Smooth muscle cell (in vitro differentiated cells): ENCODE data around the gene DLG1. TPM values are rescaled to one million over a fixed set of nuclear protein-coding genes. Genes with fewer than 3 reads are reported as not detected.

Source experiments
- DNase-seq: peaks from one replicate; lab custom pipeline; 2025; ENCODE audit not compliant: unreplicated experiment; lab: John Stamatoyannopoulos, UW
- H2AFZ ChIP-seq: fragments of 200-600 bp; sonication (generic); 2 replicates; pipeline ENCODE4 v1.6.0; 2016; ENCODE audit warnings: antibody characterized with exemption, low read depth, mild to moderate bottlenecking
- H3F3A ChIP-seq: fragments of 200-600 bp; sonication (generic); 2 replicates; pipeline ENCODE4 v1.6.0; 2017; ENCODE audit warnings: antibody characterized with exemption, low read depth
- H3K27ac ChIP-seq: fragments of 200-600 bp; sonication (generic); 2 replicates; pipeline ENCODE4 v1.5.1; 2016; ENCODE audit warnings: low read depth, mild to moderate bottlenecking
- H3K27me3 ChIP-seq: fragments of 200-600 bp; sonication (generic); 2 replicates; pipeline ENCODE4 v1.6.1; 2016; ENCODE audit warnings: low read depth, mild to moderate bottlenecking
- H3K36me3 ChIP-seq: fragments of 200-600 bp; sonication (generic); 2 replicates; pipeline ENCODE4 v1.5.1; 2016; ENCODE audit warnings: low read depth
- H3K4me1 ChIP-seq: fragments of 200-600 bp; sonication (generic); 2 replicates; pipeline ENCODE4 v1.5.1; 2016; ENCODE audit warnings: low read depth
- H3K4me2 ChIP-seq: fragments of 200-600 bp; sonication (generic); 2 replicates; pipeline ENCODE4 v1.6.0; 2016; ENCODE audit warnings: mild to moderate bottlenecking
- H3K4me3 ChIP-seq: fragments of 200-600 bp; sonication (generic); 2 replicates; pipeline ENCODE4 v1.5.1; 2016; ENCODE audit warnings: mild to moderate bottlenecking
- H3K79me2 ChIP-seq: fragments of 200-600 bp; sonication (generic); 2 replicates; pipeline ENCODE4 v1.6.0; 2016; ENCODE audit warnings: low read depth, mild to moderate bottlenecking
- H3K9ac ChIP-seq: fragments of 200-600 bp; sonication (generic); 2 replicates; pipeline ENCODE4 v1.6.0; 2016; ENCODE audit warnings: low read depth
- H3K9me3 ChIP-seq: fragments of 200-600 bp; sonication (generic); replicated peaks from 2 replicates; pipeline ENCODE4 v1.5.1; 2016; ENCODE audit warnings: low read depth
- H4K20me1 ChIP-seq: fragments of 200-600 bp; sonication (generic); 2 replicates; pipeline ENCODE4 v1.6.0; 2016; ENCODE audit warnings: low read depth
- WGBS: methylation state at CpG from one replicate; pipeline ENCODE4 v1.1.7; 2016; ENCODE audit warnings: low lambda C conversion rate; 5-methylcytosine and 5-hydroxymethylcytosine counted together
- polyA plus RNA-seq: library from polyadenylated mRNA; unstranded; fragments of >200 nt; fragmentation: Nextera tagmentation; extraction: Ambion mirVana; gene quantifications from 2 replicates; pipeline ENCODE4 v1.2.1, GENCODE V29; 2016
- total RNA-seq: library from RNA; depleted of rRNA; stranded (reverse); fragments of >200 nt; gene quantifications from 2 replicates; pipeline ENCODE4 v1.2.3, GENCODE V29; 2014
- TF ChIP-seq, protein P1 (sequence below): fragments of 200-600 bp; sonication (generic); IDR thresholded peaks from 2 replicates; pipeline ENCODE4 v1.5.1; 2017; ENCODE audit warnings: borderline replicate concordance, mild to moderate bottlenecking, antibody characterized with exemption; ENCODE audit not compliant: insufficient read depth, poor library complexity, severe bottlenecking

Gene DLG1
- total and polyA plus RNA-seq, 2 experiments from 2014 or later = 23.5 to 69.0 TPM

DNA sequence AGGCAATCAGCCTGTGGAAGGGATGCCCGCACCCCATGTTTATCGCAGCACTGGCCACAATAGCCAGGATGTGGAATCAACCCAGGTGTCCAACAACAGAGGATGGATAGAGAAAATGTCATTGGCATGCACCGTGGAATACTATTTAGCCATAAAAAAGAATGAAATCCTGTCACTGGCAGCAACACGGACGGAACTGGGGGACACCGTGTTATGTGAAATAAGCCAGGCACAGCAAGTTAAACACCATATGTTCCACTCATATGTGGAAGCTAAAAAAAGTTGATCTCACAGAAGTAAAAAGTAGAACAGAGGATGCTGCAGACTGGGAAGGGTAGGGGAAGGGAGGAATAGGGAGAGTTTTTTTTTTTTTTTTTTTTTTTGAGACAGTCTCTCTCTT lies 284.4 kb downstream of the DLG1 start:
- Histone ChIP-seq H3F3A (no peaks in the 10 kb centered on the region), H3K4me1 (no peaks in the 10 kb centered on the region), H3K4me3 (no peak overlapping the region), H3K9me3 (no peaks in the 10 kb centered on the region), H3K36me3 (no peaks in the 10 kb centered on the region), H3K27me3 (no peaks in the 10 kb centered on the region), H2AFZ (no peak overlapping the region), H3K9ac (no peak overlapping the region), H4K20me1 (no peaks in the 10 kb centered on the region), H3K4me2 (no peak overlapping the region), H3K27ac (no peak overlapping the region), H3K79me2 (no peaks in the 10 kb centered on the region)
- WGBS = 97% methylated on average over 6 of the region's 6 CpGs
- TF ChIP-seq, protein P1, sequence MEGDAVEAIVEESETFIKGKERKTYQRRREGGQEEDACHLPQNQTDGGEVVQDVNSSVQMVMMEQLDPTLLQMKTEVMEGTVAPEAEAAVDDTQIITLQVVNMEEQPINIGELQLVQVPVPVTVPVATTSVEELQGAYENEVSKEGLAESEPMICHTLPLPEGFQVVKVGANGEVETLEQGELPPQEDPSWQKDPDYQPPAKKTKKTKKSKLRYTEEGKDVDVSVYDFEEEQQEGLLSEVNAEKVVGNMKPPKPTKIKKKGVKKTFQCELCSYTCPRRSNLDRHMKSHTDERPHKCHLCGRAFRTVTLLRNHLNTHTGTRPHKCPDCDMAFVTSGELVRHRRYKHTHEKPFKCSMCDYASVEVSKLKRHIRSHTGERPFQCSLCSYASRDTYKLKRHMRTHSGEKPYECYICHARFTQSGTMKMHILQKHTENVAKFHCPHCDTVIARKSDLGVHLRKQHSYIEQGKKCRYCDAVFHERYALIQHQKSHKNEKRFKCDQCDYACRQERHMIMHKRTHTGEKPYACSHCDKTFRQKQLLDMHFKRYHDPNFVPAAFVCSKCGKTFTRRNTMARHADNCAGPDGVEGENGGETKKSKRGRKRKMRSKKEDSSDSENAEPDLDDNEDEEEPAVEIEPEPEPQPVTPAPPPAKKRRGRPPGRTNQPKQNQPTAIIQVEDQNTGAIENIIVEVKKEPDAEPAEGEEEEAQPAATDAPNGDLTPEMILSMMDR = no peak
- no peak for DNase-seq

DNA sequence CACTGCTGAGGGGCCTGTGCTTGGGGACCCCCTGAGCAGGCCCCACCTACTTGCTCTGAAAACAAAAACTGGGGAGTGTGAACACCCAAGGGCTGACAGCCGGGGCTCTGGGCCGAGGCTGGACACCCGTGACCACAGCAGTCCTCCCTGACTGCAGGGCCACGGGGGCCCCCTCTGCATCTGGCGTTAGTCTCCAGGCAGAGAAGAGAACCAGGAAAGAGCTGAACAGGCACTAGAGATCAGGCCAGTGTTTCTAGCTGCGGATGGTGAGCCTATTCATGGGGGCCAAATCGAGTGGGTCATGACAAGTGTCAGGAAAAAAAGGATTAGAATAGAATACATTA lies 285.9 kb downstream of the DLG1 start:
- Histone ChIP-seq H3F3A (no peaks in the 10 kb centered on the region), H3K27me3 (no peaks in the 10 kb centered on the region), H3K4me2 (no peak overlapping the region), H3K4me1 (no peaks in the 10 kb centered on the region), H4K20me1 (no peaks in the 10 kb centered on the region), H2AFZ (no peak overlapping the region), H3K36me3 (no peaks in the 10 kb centered on the region), H3K79me2 (no peaks in the 10 kb centered on the region), H3K9me3 (no peaks in the 10 kb centered on the region), H3K4me3 (no peak overlapping the region), H3K27ac (no peak overlapping the region), H3K9ac (no peak overlapping the region)
- DNase-seq = no peak
- WGBS = 83% methylated on average over 7 of the region's 7 CpGs
- TF ChIP-seq, protein P1 = no peak

GRCh38 chr3:197011780-197012539 lies 286.5 kb downstream of the DLG1 start:
- Histone ChIP-seq H3K27ac (no peak overlapping the region), H3K36me3 (no peaks in the 10 kb centered on the region), H3K27me3 (no peaks in the 10 kb centered on the region), H3K9ac (no peak overlapping the region), H3K4me3 (no peak overlapping the region), H4K20me1 (no peaks in the 10 kb centered on the region), H2AFZ (no peak overlapping the region), H3K4me2 (no peak overlapping the region), H3K9me3 (no peaks in the 10 kb centered on the region), H3F3A (no peaks in the 10 kb centered on the region), H3K79me2 (no peaks in the 10 kb centered on the region), H3K4me1 (no peaks in the 10 kb centered on the region)
- DNase-seq = no peak
- TF ChIP-seq, protein P1 = no peak
- 93% methylated on average over 24 of the region's 25 CpGs for WGBS
